ENCODE results near the gene SPNS3.

- TF ChIP-seq POLR2A (IDR thresholded peaks at IDR 0.05): no peak
- TF ChIP-seq, protein P1, sequence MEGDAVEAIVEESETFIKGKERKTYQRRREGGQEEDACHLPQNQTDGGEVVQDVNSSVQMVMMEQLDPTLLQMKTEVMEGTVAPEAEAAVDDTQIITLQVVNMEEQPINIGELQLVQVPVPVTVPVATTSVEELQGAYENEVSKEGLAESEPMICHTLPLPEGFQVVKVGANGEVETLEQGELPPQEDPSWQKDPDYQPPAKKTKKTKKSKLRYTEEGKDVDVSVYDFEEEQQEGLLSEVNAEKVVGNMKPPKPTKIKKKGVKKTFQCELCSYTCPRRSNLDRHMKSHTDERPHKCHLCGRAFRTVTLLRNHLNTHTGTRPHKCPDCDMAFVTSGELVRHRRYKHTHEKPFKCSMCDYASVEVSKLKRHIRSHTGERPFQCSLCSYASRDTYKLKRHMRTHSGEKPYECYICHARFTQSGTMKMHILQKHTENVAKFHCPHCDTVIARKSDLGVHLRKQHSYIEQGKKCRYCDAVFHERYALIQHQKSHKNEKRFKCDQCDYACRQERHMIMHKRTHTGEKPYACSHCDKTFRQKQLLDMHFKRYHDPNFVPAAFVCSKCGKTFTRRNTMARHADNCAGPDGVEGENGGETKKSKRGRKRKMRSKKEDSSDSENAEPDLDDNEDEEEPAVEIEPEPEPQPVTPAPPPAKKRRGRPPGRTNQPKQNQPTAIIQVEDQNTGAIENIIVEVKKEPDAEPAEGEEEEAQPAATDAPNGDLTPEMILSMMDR (IDR thresholded peaks at IDR 0.05): no peak
Observed at GRCh38 chr17:4506175-4506813, 72.6 kb downstream of the SPNS3 start.

All from lower leg skin (tissue), 3 donors.